Measurements from ENCODE around the gene DIS3L2.
A peak's percentile ranks its signal among the peaks of the same experiment; 100 is the strongest.

DIS3L2 gene

DNA sequence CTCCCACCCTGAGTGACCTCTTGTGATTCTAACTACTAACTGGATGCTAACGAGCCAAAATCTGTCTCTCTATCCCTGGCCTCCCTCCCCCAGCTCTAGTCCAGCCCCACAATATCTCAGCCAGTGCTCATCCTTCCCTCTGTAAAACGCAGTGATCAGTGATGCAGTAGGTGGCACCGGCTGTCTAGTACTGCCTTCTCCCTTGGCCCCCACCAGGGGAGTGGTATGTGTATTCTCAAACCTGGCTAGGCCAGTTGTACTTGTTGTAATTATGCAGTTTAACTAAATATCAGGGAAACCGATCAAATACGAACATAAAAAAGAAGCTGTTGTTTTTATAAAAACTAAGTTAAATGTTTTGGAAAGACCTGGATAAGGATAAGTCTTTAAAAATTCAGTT is 303.8 kb downstream of the DIS3L2 start:
- no peak for DNase-seq (ENCODE audit: low spot score)

DNA sequence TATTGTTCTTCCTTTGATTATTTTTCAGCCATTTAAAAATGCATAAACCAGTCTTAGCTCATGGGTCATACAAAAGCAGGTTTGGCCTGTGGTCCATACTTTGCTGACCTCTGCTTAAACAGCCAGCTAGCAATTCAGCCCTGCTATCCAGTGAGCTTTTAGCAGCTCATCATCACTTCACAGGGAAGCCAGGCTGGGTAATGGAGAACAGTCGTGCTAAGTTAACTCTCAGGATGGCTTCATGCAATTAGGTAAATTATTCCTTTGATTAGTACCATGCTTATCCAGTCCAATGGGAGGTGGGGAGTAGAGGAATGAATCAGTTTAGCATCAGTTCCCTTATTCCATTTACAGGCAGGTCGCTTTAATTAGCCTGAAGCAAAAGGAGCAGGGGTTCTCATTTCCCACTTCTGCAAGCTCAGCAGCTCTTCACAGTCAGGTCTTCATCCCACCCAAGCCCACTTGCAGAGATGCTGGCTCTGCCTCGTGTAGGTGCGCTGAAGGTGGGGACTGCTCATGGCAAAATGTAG is 307.2 kb downstream of the DIS3L2 start:
- DNase-seq (ENCODE audit: low spot score): no peak

DNA sequence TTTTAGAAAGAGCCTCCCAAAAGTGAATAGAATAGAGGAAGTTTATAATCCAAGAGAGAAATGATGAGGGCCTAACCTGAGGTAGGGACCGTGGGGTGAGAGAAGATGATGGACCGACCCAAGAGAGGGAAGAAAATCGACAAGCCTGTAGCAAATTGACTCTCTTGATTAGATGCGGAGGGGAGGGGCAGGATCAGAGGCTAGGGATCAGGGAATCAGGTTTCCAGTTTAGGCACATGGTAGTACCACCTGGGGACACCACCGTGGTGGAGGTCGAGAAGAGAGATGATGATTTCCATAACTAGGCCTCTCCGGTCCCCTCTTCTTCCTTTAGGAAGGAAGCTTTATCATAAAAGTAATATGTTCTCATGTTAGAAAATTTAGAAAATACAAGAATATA is 308.4 kb downstream of the DIS3L2 start:
- DNase-seq (ENCODE audit: low spot score): no peak

DNA sequence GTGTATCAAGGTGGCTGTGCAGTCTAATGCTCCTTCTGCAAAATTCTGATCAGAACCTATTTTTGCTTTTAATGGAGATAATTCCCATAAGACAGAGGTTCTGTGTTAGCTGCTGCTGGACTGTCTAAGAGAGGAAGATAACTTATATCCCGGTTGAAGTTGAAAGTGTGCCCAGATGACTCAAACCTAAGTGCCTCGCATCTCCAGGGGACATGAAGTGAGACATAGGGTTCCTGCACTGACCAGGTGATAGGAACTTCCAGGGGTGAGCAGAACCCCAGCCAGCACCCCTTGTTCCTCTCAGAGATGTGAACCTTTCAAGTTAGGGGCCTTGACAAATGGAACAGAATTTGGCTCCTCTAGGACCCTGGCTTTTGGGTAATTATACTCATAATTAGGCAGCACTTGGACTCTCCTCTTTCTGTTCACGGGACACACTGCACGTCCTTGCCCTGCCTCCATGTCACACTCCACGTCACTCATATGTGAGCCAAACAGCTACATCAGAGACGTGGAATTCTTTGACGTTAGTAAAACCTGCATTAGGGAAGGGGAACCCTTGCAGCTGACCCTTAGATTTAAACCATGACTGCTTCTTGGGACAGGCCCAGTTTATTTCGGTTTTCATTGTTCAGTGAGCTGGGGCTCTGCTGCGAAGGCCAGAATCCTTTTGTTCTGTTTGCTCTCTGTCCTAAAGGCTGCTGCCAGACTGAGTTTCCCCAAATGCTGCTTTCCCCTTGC is 312.6 kb downstream of the DIS3L2 start:
- no peak for DNase-seq (ENCODE audit: low spot score)

DNA sequence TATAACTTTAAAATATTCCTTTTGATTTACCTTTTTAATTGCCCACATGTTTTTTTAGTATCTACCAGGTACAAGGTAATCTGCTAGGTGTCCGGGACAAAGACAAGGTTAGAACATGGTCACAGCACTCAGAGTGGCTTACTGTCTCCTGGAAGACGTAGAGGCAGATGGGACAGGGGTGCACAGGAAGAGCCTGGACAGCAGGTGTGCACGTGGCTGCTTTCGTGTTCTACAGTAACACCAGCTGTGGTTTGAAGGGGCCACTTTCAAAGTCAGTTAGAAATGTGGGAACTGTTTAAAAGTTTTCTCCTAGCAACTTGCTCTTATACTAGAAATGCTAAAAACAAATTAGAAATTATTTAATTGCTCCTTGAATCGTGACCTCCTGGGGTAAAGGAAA is 314.2 kb downstream of the DIS3L2 start:
- DNase-seq (ENCODE audit: low spot score): no peak

DNA sequence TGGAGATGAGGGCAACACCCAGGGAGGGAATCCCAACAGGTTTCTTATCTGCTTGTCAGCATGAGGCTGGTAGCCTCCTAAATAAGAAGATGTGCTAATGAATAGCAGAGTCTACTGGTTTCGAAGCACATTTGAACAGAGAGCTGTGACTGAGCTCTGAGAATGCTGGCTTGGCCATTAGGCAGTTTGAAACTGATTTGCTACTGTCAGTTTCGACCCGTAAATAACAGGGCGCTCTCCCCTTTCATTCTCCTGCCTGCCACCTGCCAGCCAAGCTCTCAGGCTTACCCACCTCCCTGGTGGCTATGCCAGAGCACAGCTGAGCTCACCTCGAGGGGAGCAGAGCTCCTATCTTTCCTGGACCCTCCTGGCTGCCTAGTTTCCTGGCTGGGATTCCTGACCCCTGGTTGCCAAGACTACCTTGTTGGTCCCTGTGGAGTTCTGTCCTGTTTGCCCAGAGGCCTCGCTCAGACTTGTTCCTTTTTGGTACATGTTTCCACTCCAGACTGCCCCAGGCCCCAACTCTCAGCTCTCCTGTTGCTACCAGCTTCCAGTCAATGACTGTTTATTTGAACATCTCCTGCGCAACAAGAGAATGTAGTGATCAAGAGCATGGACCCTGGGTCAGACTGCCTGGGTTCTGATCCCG is 314.7 kb downstream of the DIS3L2 start:
- no peak for DNase-seq (ENCODE audit: low spot score)

DNA sequence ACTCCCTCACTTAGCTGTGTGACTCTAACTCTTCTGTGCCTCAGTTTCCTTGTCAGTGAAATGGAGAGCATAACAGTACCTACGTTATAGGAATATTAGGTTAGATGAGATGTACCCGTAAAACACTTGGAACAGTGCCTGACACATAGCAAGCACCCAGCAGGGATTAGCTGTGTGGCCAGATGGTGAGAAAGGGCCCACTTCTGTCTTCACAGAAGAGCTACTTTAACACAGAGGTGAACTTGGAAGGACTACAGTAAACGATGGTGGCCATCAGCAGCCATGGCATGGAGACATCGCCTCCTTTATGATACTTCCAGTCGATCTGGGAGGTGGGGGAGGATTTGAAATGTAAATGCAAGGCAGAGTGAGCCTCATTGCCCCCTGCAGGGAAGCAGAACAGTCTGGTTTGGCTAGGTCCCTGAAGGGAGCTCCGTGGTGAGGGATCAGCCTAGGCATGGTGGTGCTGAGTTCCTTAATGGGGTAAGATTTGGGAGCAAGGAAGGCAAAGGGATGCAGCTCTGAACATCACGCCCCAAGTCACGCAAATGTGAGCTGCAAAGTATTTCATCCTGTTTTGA is 315.3 kb downstream of the DIS3L2 start:
- no peak for DNase-seq (ENCODE audit: low spot score)

DNA sequence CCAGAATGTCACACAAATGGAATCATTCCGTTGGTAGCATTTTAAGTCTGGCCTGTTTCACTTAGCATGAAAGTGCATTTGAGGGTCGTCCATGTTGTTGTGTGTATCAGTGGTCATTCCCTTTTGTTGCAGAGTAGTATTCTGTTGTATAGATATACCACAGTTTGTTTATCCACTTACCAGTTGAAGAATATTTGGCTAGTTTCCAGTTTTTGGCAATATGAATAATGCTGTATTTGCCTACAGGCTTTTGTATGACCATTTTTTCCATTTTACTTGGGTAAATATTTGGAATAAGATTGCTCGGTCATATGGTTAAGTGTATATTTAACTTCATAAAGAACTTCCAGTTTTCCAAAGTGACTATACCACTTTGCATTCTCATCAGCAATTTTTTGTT is 317.0 kb downstream of the DIS3L2 start:
- DNase-seq (ENCODE audit: low spot score): no peak

DNA sequence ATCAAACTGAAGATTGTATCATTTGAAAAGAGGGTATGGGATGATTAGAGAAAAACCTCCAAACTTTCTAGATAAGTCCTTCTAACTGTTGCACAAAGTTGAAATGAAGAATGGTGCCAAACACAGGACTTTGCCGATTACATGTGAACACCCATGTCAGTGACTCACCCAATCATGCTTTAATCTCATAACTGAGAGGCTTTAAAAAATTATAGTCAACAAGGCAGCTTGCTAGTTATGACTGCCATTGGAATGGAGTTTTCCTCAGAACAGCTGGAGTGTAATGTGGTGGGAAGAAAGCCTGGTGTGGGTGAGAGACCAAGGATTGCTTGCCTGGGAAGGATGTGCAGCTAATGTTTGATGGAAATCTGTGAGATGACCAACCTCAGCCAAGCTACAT is 318.8 kb downstream of the DIS3L2 start:
- DNase-seq (ENCODE audit: low spot score): no peak

DNA sequence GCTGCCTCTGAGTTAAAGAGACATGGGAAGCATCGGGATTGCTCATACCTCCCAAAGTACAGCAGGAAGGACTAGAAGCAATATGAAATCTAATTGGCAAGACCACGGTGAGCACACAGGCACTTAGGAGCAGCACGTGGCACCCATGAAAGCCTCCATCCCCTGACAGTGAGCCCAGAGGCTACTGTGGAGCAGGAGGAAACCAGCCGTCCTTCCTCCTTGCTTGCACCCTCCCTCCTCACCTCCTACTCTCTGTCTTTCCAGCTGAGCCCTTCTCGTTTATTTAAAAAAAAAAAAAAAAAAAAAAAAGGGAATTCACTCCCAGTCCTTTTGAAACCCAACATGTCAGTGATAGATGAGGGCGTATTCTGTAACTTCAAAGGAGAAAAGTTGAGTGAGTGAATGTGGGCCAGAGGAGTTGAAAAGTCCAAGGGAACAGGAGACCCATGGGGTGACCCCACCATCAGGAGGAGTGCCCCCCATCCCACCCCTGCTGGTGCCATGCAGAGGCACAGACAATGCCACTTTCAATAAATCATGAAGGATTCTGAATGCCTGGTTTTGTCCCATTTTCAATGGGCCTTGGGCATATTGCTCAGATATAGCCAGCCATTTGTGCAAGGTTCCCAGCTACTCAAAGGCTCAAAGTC is 320.5 kb downstream of the DIS3L2 start:
- DNase-seq (ENCODE audit: low spot score): no peak

DNA sequence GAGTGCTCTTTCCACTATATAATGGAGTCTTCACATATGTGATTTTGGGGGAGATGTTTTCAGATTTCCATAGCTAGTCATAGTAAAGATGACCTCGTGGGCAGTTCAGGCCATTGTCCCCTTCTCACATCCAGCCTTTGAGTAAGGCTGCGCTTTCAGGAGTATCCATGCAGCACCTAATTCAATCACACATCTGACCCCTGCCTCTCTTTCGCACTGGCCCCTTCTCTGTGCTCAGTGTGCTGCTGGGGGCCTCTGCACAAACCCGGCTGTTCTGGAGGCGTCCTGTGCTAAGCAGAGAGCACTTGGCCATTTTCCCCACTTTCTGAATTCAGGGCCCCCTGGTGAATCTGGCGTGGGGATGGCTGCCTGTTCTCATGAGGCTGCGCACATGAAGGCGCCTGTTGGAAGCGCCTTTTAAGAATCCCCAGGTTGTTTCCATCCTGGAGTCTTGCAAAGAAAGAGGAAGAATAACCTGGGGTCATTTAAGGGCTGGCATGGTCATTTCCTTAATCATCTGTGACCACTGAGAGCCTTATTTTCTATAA is 321.1 kb downstream of the DIS3L2 start:
- DNase-seq (ENCODE audit: low spot score): no peak

DNA sequence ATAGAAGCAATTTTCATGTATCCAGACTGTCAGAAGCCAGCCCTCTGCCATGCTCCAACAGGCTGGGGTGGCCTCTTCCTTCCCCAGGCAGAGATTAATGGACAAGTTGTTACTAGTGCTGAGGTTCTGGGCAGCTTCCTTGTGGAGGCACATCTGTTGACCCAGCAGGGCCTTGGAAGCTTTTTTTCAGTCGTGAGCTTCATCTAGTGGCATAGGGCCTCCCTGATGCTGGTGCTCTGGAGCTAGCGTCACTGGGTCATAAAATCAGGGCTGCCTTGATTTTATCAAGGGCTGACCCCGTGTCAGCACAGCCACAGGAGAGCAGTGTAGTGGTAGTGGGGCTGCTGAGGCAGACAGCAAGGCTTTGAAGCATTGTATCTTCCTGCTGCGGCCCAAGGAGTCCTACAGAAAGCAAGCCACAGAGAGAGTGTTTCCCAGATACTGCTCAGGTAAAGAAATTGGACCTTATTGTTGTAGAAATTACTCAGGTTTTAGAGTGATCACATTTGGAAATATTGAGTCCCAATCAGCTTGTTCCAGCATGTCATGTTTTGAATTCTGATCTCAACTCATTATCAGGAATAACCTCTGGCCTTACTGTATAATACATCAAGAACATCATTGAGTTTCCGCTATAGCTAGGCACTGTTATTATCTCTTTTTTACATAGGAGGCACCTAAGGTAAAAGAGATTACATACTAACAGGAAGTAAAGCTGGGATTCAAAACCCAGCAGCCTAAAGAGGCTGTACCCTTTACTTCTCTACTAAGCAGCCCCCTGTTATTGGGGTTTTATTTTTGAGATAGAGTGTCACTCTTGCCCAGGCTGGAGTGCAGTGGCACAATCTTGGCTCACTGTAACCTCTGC is 324.7 kb downstream of the DIS3L2 start:
- no peak for DNase-seq (ENCODE audit: low spot score)

DNA sequence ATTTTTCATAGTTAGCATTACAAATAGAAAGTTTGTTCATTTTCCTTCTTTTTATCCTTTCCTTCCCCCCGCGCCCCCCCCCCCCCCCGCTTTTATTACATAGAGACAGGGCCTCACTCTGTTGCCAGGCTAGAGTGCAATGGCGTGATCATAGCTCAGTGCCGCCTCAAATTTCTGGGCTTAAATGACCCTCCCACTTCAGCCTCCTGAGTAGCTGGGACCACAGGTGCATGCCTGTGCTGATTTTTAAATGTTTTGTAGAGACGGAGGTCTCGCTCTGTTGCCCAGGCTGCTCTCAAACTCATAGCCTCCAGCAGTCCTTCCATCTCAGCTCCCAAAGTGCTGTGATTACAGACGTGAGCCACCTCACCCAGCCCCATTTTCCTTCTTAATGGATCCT is 325.8 kb downstream of the DIS3L2 start:
- no peak for DNase-seq (ENCODE audit: low spot score)

DNA sequence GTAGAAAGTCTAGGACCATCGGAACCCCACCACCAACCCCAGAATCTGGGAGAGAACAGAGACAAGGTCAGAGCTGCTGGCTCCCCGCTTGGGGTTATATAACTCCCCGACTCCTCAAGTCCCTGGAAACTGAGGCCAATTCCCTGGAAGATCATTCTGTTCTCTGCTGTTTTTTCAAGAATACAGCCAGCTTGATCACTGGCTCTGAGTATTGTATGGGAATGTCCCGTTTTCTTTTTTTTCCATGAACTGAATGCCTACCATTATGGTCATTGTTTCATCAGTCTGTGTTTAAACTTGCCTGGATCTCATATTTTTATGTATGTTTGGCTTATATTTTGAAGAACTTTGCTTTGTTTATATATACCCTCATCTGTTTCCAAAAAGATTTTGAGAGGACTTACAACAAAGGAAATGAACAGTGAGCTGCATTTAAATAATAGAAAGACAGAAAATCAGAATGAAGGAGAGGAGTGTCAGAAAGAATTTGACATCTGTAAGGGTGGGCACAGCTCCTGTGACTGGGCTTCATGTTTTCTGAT is 327.0 kb downstream of the DIS3L2 start:
- no peak for DNase-seq (ENCODE audit: low spot score)

DNA sequence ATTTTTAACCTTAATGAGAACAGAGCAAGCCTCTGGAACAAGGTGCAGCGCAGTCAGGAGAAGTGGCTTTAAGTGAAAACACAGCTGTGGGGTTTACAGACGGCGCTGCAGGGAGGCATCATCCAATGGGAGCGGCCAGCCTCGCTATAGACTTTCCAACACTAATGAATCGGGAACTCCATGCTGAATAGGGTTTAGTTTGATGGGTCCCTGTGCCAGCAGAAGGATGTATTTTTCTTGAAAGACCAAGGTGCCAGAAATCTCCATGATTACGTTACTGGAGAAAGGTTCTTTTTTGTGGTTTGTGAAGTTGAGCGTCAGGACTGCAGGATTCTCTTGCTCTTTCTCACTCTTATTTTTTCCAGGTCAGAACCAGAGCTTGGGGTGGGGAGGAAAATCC is 329.2 kb downstream of the DIS3L2 start:
- DNase-seq (ENCODE audit: low spot score): no peak

DNA sequence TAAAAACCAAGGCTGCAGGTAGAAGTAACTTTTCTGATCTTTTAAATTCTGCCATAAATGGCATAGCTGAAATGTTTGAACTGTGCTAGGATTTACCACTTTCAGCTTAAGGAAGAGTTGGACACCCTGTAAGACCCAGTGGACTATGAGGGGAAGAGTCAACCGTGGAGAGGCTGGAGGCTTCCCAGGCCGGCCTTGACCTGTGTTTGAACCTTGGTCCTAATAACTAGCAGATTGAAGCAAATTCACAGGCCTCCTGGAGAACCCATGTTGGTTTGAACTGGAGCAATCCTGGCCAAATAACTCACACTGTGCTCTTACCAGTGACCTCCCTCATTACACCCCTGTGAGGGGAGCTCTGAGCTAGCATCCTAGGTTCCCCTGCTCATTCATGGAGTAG is 329.8 kb downstream of the DIS3L2 start:
- no peak for DNase-seq (ENCODE audit: low spot score)

DNA sequence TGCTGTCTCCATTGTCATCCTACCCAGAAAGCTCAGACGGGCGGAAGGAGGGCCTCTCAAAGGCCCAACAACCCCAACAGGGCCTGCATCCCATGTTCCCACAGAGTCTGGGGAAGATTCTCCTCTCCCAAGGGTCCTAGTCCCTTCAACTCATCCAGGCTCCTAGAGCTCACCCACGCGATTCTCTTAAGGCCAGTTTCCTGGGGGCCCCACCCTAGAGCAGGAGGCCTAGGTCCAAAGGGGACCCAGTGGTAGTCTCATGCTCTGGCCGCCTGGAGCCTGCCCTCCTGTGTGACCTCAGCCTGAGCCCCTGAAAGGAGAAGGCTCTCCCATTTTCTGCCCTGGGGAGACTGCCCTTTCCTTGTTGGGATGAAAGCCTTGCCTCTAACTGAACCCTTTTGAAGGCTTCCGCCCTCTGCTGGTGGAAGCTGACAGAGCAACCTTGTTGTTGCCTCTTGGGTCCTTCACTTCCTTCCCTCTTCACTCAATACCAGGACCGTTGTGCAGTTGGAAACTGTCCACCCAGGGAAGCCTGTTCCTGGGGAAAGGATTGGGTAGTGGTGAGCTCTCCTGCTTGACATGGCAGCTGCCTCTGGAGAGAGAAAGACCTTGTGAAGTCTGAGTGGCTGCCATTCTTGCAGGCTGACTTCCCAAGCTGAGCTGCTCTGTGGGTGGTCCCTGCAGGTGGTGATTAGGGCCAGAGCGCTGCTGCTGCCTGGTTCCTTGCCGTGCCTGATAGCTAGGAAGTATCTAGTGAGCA is 331.1 kb downstream of the DIS3L2 start:
- peak; percentile 54 for DNase-seq (ENCODE audit: low spot score)

DNA sequence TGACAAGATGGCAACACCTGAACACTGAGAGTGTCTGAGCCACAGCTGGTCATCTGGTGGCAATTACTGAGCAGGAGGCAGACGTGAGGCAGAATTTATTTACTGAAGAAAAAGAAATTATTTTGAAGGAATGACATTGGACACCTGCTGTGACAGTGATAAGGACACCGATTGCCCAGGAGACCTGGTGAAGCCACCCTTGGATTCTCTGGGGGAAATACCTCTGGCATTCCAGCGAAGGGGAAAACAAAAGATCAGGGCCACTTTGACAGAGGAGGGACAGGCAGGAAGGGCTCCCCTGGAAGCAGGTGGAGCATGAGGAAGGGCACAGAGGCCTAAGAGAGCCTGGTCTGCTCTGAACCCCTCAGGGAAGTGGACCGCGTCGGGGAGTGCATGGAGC is 331.7 kb downstream of the DIS3L2 start:
- DNase-seq (ENCODE audit: low spot score): no peak

DNA sequence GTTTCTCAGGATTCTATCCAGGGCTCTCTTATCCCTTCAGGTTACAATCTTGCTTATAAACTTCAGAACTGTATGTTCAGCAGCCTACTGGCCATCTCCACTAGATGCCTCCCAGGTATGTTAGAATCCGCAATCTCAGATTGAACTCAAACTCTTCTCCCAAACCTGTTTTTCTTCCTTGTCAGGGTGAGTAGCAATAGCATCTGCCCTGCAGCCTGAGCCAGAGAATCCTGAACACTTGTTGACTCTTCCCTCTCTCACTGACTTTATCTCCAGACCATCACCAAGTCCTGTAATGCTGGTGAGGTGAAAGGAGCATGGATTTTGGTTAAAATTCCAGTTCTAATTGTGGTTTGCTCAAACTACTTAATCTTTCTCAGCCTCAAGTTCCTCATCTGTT is 334.5 kb downstream of the DIS3L2 start:
- DNase-seq (ENCODE audit: low spot score): no peak

DNA sequence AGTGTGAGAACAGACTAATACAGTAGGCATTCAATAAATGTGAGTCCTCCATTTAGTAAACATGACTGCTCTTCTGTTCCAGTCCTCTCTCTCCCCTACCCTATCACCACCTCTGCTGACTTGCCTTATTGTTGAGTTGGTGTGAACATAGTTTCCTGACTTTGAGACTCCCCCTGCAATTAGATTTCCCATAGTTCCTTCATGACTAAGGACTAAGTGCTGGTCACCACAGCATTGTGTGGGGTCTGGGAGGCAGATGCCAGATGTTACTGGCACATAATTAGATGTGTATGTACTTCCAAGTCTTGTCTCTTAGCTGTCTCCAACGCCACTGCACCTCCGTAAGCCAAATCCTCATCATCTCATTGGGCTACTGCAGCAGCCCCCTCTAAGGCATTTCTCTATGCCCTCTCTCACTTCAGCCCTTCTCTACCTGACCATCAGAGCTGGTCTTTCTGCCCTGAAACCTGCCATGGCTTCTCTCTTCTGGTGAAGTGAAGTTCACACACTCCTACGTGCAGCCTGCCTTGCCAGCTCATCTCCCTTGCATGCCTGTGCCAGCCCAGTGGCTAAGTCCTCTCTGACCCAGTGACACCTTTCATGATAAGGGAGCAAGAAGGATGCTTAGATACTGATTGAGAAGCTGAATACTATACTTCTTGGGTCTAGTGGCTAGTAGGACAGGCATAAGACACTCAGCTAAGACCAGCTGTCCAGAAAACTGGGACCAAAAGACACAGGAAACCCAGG is 335.4 kb downstream of the DIS3L2 start:
- peak; percentile 62 for DNase-seq (ENCODE audit: low spot score)
